ENCODE data around the gene SLC16A8.
"Not testable (repeated sequence)": the region's sequence is repeated elsewhere in the genome, so short reads cannot be mapped to it uniquely, and the experiment has no call there.

Gene SLC16A8

GRCh38 chr22:38040953-38041759 is 42.8 kb downstream of the SLC16A8 start:
- TF ChIP-seq, protein P1, sequence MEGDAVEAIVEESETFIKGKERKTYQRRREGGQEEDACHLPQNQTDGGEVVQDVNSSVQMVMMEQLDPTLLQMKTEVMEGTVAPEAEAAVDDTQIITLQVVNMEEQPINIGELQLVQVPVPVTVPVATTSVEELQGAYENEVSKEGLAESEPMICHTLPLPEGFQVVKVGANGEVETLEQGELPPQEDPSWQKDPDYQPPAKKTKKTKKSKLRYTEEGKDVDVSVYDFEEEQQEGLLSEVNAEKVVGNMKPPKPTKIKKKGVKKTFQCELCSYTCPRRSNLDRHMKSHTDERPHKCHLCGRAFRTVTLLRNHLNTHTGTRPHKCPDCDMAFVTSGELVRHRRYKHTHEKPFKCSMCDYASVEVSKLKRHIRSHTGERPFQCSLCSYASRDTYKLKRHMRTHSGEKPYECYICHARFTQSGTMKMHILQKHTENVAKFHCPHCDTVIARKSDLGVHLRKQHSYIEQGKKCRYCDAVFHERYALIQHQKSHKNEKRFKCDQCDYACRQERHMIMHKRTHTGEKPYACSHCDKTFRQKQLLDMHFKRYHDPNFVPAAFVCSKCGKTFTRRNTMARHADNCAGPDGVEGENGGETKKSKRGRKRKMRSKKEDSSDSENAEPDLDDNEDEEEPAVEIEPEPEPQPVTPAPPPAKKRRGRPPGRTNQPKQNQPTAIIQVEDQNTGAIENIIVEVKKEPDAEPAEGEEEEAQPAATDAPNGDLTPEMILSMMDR (conservative IDR thresholded peaks at IDR 0.05; ENCODE audit: low read length) = no peak
- DNase-seq (ENCODE audit: low read depth) = no peak
- no peak overlapping the region for H3K4me3 ChIP-seq (ENCODE audit: low read length)

DNA sequence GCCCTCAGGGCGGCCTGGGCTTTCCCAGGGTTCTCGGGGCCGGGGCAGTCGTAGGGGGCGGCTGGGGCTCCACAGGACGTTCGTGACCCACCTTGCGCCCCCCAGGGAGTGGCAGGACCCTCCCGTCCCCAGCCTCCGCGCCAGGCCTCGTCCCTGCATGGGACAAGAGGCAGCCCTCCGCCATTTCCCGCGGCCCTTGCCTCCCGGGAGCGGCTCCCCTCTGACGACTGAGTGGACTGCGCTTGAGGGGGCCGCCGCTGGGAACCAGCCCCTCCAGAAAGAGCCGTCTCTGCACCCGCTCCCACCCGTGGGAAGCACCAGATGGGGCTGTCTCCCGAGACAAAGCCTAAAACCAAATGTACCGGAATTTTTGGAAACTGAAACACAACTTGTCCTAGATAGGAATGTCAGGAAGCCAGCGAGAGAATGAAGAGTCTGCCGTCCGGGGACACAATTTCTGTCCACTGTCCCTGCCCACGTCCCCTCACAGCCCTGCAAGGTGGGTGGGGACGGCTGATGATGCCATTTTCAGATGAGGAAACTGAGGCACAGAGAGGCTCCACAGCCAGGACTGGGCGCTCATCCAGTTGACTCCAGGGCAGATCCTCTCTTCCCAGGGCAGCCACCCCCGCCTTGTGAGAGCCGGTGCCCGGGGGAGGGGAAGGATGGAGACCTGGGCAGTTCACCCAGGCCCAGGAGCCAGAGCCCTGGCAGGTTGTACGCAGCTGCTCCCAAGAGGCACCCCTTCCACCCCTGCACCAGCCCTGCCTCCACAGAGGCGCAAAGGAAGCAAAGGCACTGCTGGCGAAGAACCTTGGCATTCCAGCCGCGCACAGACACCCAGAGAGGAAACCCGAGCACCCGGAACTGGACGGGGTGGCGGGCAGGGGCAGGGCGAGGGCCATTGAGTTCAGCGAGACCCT is 44.8 kb downstream of the SLC16A8 start:
- no peak for DNase-seq (ENCODE audit: low read depth)
- TF ChIP-seq, protein P1 (conservative IDR thresholded peaks at IDR 0.05; ENCODE audit: low read length) = no peak
- no peak overlapping the region for H3K4me3 ChIP-seq (ENCODE audit: low read length)

GRCh38 chr22:38038426-38038825 is 45.6 kb downstream of the SLC16A8 start:
- TF ChIP-seq, protein P1 (conservative IDR thresholded peaks at IDR 0.05; ENCODE audit: low read length) = no peak
- no peak for DNase-seq (ENCODE audit: low read depth)
- no peak overlapping the region for H3K4me3 ChIP-seq (ENCODE audit: low read length)

- not testable (repeated sequence) for H3K4me3 ChIP-seq (ENCODE audit: low read length); DNase-seq (ENCODE audit: low read depth)
Measured at GRCh38 chr22:38037367-38038150, 46.4 kb downstream of the SLC16A8 start.

DNA sequence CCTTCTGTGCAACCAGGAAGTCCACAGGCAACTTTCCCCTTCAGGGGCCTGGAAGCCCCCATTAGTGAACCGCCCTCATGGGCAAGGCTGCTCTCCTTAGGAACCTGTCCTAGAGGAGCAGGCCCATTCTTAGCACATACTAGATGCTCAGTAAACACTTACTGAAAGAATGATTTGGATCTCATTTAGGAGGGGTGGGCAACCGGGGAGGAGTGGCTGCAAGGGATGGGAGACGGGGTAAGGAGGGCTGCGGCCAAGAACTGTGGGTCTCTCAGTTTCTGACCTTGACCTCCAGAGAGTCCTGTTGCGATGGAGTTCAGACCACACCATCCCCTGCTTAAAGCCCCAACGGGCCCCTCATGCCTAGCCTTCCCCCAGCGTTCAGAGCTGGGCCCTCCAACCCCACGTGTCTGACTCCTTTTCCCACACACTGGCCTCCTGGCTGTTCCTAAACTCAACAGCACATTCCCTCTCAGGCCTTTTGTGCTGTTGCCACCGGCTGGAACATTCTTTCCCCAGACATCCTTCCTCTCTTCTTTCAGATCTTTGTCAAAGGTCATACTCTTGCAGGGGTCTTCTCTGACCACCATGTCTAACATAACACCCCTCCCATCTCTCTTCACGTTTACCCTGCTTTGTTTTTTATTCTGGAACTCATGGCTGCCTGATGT is 47.5 kb downstream of the SLC16A8 start:
- DNase-seq (ENCODE audit: low read depth) = no peak
- no peak overlapping the region for H3K4me3 ChIP-seq (ENCODE audit: low read length)

DNA sequence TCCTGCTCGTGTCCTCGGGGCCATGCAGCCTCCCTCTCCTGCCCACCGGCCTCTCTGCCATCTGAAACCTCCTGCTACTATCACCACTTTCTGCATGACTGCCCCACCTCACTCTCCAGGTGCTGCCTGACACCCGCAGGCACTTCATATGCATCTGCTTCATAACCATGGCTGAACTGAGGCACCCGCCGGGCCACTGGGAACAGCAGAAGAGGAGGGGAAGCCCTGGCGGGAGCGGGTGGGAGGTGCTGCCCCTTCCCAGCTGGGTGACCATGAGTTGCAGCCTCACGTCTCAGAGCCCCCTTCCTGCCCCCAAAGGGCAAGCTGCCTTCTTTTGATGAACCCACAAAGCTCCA is 48.5 kb downstream of the SLC16A8 start:
- TF ChIP-seq, protein P1 (conservative IDR thresholded peaks at IDR 0.05; ENCODE audit: low read length) = no peak
- no peak overlapping the region for H3K4me3 ChIP-seq (ENCODE audit: low read length)
- DNase-seq (ENCODE audit: low read depth) = no peak

More for the DNA sequence above, 47.5 kb downstream of the SLC16A8 start:
- TF ChIP-seq, protein P1 (conservative IDR thresholded peaks at IDR 0.05; ENCODE audit: low read length) = no peak

All from AG10803 (cell line).